ENCODE measurements around the gene MSI2. TPM values are rescaled to one million over a fixed set of nuclear protein-coding genes. Genes with fewer than 3 reads are reported as not detected.

Gene MSI2
- total and polyA plus RNA-seq, 9 of the 15 experiments (the other 6 are each of a cell fraction or from before 2014, with no cell fraction given): 4.6 to 61.8 (median 42.4) TPM

GRCh38 chr17:57330587-57330986, 74.3 kb downstream of the MSI2 start:
- ChIA-PET POLR2A (interaction anchor here (1.0 to 1.3 kb wide), 2 partner anchors 11 kb away, joined by 3 read pairs; no protein-coding TSS in a partner anchor), CTCF (ENCODE audit: low intra/inter-chr PET ratio) (no interaction called here)
- H3K4me2 ChIP-seq (ENCODE audit: insufficient read depth, low read length): no peak overlapping the region
- 0 out of 2 replicates have a peak, but pooled peaks cover 4% of the 10 kb centered on the region for H4K20me1 ChIP-seq (replicated peaks; ENCODE audit: control insufficient read depth, insufficient read depth, low read length)
- DNase-seq (ENCODE audit: extremely low read depth in 1 of 4, low spot score in 3 of 4): no peak
- no peak overlapping the region for H3K9ac ChIP-seq (ENCODE audit: insufficient read depth in 1 of 2, low read depth in 2 of 2, low read length in 2 of 2)
- in situ Hi-C loops (cut with MboI) (no loop called here), intact Hi-C loops (cut with micrococcal nuclease) (no loop called here)
- FAIRE-seq: no peak
- H3K9me1 ChIP-seq (ENCODE audit: control insufficient read depth, insufficient read depth, low read length): no peaks in the 10 kb centered on the region
- ATAC-seq: no peak
- peaks cover 0 to 15% of the 10 kb centered on the region in 2 experiments; a peak in 4 of 5 replicates for H3K4me1 ChIP-seq (replicated peaks in 1 of 2; ENCODE audit: control insufficient read depth in 2 of 2, insufficient read depth in 2 of 2, low read length in 2 of 2)
- TF ChIP-seq ZFP30 (CRISPR knock-in tag; IDR thresholded peaks at IDR 0.05; ENCODE audit: borderline replicate concordance): no peak
- no peak for TF ChIP-seq ZNF77 (CRISPR knock-in tag; IDR thresholded peaks at IDR 0.05)
- no peak for TF ChIP-seq ZNF449 (CRISPR knock-in tag; IDR thresholded peaks at IDR 0.05)
- no peak for TF ChIP-seq RFX1 (IDR thresholded peaks at IDR 0.05)
- no peak for TF ChIP-seq MTA2 (IDR thresholded peaks at IDR 0.05; ENCODE audit: low read depth)
- no peak for TF ChIP-seq THAP7 (CRISPR knock-in tag; IDR thresholded peaks at IDR 0.05)
- TF ChIP-seq PCBP2 (IDR thresholded peaks at IDR 0.05; ENCODE audit: low read depth, low read length, poor library complexity, severe bottlenecking): no peak
- no peak for TF ChIP-seq ZNF589 (CRISPR knock-in tag; IDR thresholded peaks at IDR 0.05; ENCODE audit: low read depth)
- TF ChIP-seq ZBTB12 (CRISPR knock-in tag; IDR thresholded peaks at IDR 0.05): no peak
- no peak for TF ChIP-seq ARID2 (IDR thresholded peaks at IDR 0.05)
- no peak for TF ChIP-seq ZBTB1 (CRISPR knock-in tag; IDR thresholded peaks at IDR 0.05; ENCODE audit: borderline replicate concordance, low read depth)
- TF ChIP-seq KAT2B (IDR thresholded peaks at IDR 0.05; ENCODE audit: low read depth, low read length): no peak
- no peak for TF ChIP-seq ZBTB9 (CRISPR knock-in tag; IDR thresholded peaks at IDR 0.05)
- no peak for TF ChIP-seq HNRNPLL (IDR thresholded peaks at IDR 0.05; ENCODE audit: low read depth, low read length, poor library complexity, severe bottlenecking)
- no peak for TF ChIP-seq TCF15 (CRISPR knock-in tag; IDR thresholded peaks at IDR 0.05)
- no peak for TF ChIP-seq SMARCA5 (IDR thresholded peaks at IDR 0.05)
- WGBS (ENCODE audit: insufficient coverage, low coverage, missing lambda C conversion rate): 94% methylated on average over 6 of the region's 6 CpGs
- H3K27me3 ChIP-seq (ENCODE audit: control insufficient read depth in 2 of 2, insufficient read depth in 2 of 2, low read length in 2 of 2): no peaks in the 10 kb centered on the region
- H3K4me3 ChIP-seq: no peak overlapping the region
- H3K79me2 ChIP-seq (ENCODE audit: control insufficient read depth, insufficient read depth, low read length): peaks cover 26% of the 10 kb centered on the region
- peaks cover 3% of the 10 kb centered on the region; the same call in 2 of the 3 replicates for H3K36me3 ChIP-seq (ENCODE audit: control insufficient read depth, insufficient read depth, low read length)
- H3K9me3 ChIP-seq (replicated peaks; ENCODE audit: control insufficient read depth, insufficient read depth, low read depth, low read length): no peaks in the 10 kb centered on the region
- H2AFZ ChIP-seq (ENCODE audit: low read depth, low read length): no peak overlapping the region
- H3K27ac ChIP-seq (ENCODE audit: extremely low read depth, low read depth, low read length): no peak overlapping the region
- no TSS peak for BruUV-seq (replicated peaks)

Measured in K562 (cell line).